ENCODE results near the gene TMEM181. TPM values are rescaled to one million over a fixed set of nuclear protein-coding genes. Genes with fewer than 3 reads are reported as not detected.
"Not testable (repeated sequence)": the region's sequence is repeated elsewhere in the genome, so short reads cannot be mapped to it uniquely, and the experiment has no call there.

The TMEM181 gene
- total and polyA plus RNA-seq, 2 experiments from 2014 or later: 20.0 to 46.9 TPM

- Histone ChIP-seq H3K27me3 (no peaks in the 10 kb centered on the region), H3K79me2 (no peaks in the 10 kb centered on the region), H3K9me2 (replicated peaks; ENCODE audit: insufficient read depth) (no peaks in the 10 kb centered on the region), H2AFZ (no peak overlapping the region), H3K4me1 (ENCODE audit: insufficient read depth) (peaks cover 10% of the 10 kb centered on the region), H3K36me3 (replicated peaks; ENCODE audit: insufficient read depth, low read depth) (no peaks in the 10 kb centered on the region), H3K4me3 (no peak overlapping the region), H3K9me3 (ENCODE audit: low read depth) (no peaks in the 10 kb centered on the region), H3K4me2 (no peak overlapping the region), H3K27ac (no peak overlapping the region), H4K20me1 (ENCODE audit: insufficient read depth, poor library complexity, severe bottlenecking) (no peaks in the 10 kb centered on the region)
- DNase-seq (ENCODE audit: low spot score): no peak
- no peak for TF ChIP-seq EZH2 (IDR thresholded peaks at IDR 0.05; ENCODE audit: borderline replicate concordance)
- 100% methylated on average over 1 of the region's 1 CpG for WGBS (ENCODE audit: low lambda C conversion rate, missing lambda C conversion rate)
Measured at GRCh38 chr6:158521759-158522158, 38.1 kb upstream of the TMEM181 start.

DNA sequence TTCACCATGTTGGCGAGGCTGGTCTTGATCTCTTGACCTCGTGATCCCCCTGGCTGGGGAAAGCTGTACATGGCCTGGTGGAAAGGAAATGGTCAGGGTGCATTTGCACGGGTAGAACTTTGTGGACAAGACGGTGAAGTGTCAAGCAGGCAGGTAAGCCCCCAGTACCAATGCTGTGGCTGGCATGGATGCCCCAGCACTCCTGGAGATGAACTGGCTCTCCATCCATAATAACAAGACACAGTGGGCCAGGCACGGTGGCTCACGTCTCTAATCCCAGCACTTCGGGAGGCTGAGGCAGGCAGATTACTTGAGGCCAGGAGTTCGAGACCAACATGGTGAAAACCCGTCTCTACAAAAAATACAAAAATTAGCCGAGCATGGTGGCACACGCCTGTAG is 37.3 kb upstream of the TMEM181 start:
- no peak for DNase-seq (ENCODE audit: low spot score)
- TF ChIP-seq CTCF (IDR thresholded peaks at IDR 0.05; ENCODE audit: poor library complexity) (no peak), EZH2 (IDR thresholded peaks at IDR 0.05; ENCODE audit: borderline replicate concordance) (no peak), EZH2phosphoT487 (IDR thresholded peaks at IDR 0.05; ENCODE audit: low read depth, severe bottlenecking, unreplicated experiment) (no peak)
- Histone ChIP-seq H3K27ac (no peak overlapping the region), H3K9me3 (ENCODE audit: low read depth) (no peaks in the 10 kb centered on the region), H3K79me2 (no peaks in the 10 kb centered on the region), H3K4me3 (no peak overlapping the region), H3K36me3 (replicated peaks; ENCODE audit: insufficient read depth, low read depth) (no peaks in the 10 kb centered on the region), H4K20me1 (ENCODE audit: insufficient read depth, poor library complexity, severe bottlenecking) (no peaks in the 10 kb centered on the region), H3K4me1 (ENCODE audit: insufficient read depth) (peaks cover 9% of the 10 kb centered on the region), H3K27me3 (no peaks in the 10 kb centered on the region), H2AFZ (no peak overlapping the region), H3K4me2 (no peak overlapping the region), H3K9me2 (replicated peaks; ENCODE audit: insufficient read depth) (no peaks in the 10 kb centered on the region)
- 97% methylated on average over 11 of the region's 11 CpGs for WGBS (ENCODE audit: low lambda C conversion rate, missing lambda C conversion rate)

DNA sequence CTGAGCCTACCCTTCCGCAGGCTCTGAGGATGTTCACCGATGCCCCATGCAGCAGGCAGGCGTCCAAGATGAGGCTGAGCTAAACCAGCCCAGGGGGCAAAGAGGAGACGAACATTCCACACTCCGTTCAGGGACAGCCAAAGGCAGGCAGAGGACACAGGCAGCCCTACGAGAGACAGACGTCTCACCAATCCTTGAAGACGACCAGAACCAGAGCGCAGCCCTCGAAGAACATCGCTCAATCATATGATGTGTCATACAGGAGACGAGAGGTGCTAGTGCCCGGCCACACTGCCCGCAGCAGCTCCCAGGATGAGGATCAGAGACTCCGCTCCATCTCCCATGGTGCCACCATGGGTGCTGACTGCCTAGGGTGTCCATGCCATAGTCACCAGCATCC is 35.6 kb upstream of the TMEM181 start:
- no peaks in the 10 kb centered on the region for H3K79me2 ChIP-seq
- WGBS (ENCODE audit: low lambda C conversion rate, missing lambda C conversion rate): 98% methylated on average over 15 of the region's 15 CpGs
- H3K36me3 ChIP-seq (replicated peaks; ENCODE audit: insufficient read depth, low read depth): no peaks in the 10 kb centered on the region
- no peaks in the 10 kb centered on the region for H3K9me3 ChIP-seq (ENCODE audit: low read depth)
- no peak overlapping the region for H3K4me2 ChIP-seq
- no peaks in the 10 kb centered on the region for H3K4me1 ChIP-seq (ENCODE audit: insufficient read depth)
- no peaks in the 10 kb centered on the region for H3K9me2 ChIP-seq (replicated peaks; ENCODE audit: insufficient read depth)
- TF ChIP-seq EZH2phosphoT487 (IDR thresholded peaks at IDR 0.05; ENCODE audit: low read depth, severe bottlenecking, unreplicated experiment) (no peak), CTCF (IDR thresholded peaks at IDR 0.05; ENCODE audit: poor library complexity) (no peak), EZH2 (IDR thresholded peaks at IDR 0.05; ENCODE audit: borderline replicate concordance) (no peak)
- no peak overlapping the region for H2AFZ ChIP-seq
- DNase-seq (ENCODE audit: low spot score): no peak
- no peak overlapping the region for H3K27ac ChIP-seq
- H3K27me3 ChIP-seq: no peaks in the 10 kb centered on the region
- no peak overlapping the region for H3K4me3 ChIP-seq
- H4K20me1 ChIP-seq (ENCODE audit: insufficient read depth, poor library complexity, severe bottlenecking): no peaks in the 10 kb centered on the region

- 95% methylated on average over 1 of the region's 1 CpG for WGBS (ENCODE audit: low lambda C conversion rate, missing lambda C conversion rate)
- H2AFZ ChIP-seq: not testable (repeated sequence)
Measured at GRCh38 chr6:158527858-158528257, 32.0 kb upstream of the TMEM181 start.

More at GRCh38 chr6:158527858-158528257, 32.0 kb upstream of the TMEM181 start:
- H4K20me1 ChIP-seq (ENCODE audit: insufficient read depth, poor library complexity, severe bottlenecking); H3K4me2 ChIP-seq; H3K9me3 ChIP-seq (ENCODE audit: low read depth); DNase-seq (ENCODE audit: low spot score); H3K9me2 ChIP-seq (replicated peaks; ENCODE audit: insufficient read depth); H3K27ac ChIP-seq; H3K79me2 ChIP-seq; H3K4me3 ChIP-seq; H3K27me3 ChIP-seq; H3K4me1 ChIP-seq (ENCODE audit: insufficient read depth); H3K36me3 ChIP-seq (replicated peaks; ENCODE audit: insufficient read depth, low read depth): not testable (repeated sequence)
